ENCODE results near the gene ADAM30. TPM values are rescaled to one million over a fixed set of nuclear protein-coding genes. Genes with fewer than 3 reads are reported as not detected.

Gene ADAM30
- total and polyA plus RNA-seq, 2 experiments from 2014 or later, result not detected

DNA sequence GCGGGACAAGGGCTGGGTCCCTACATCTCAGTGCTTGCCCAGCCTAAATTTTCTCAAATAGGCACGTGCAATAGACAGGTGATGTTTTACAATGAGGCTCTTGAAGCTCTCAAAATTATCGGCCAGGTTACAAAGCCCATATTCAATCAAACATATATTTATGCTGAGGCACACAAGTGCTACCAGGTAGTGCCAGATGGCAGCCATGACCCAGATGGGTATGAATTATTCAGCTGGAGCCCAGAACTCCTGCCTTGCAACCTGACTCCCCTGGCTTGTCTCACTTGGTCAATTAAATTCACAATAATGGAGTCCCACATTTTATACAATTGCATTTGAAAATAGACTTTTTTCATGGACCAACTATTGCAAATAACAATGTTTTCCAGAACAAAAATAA, 12.3 kb upstream of the ADAM30 start:
- DNase-seq (ENCODE audit: low read depth in 1 of 2, low spot score in 1 of 2), result no peak
- no peaks in the 10 kb centered on the region for H3K4me1 ChIP-seq (ENCODE audit: low read depth)
- H3K4me3 ChIP-seq, result no peak overlapping the region
- no peak overlapping the region for H3K27ac ChIP-seq
- H3K36me3 ChIP-seq, result no peaks in the 10 kb centered on the region
- TF ChIP-seq, protein P1, sequence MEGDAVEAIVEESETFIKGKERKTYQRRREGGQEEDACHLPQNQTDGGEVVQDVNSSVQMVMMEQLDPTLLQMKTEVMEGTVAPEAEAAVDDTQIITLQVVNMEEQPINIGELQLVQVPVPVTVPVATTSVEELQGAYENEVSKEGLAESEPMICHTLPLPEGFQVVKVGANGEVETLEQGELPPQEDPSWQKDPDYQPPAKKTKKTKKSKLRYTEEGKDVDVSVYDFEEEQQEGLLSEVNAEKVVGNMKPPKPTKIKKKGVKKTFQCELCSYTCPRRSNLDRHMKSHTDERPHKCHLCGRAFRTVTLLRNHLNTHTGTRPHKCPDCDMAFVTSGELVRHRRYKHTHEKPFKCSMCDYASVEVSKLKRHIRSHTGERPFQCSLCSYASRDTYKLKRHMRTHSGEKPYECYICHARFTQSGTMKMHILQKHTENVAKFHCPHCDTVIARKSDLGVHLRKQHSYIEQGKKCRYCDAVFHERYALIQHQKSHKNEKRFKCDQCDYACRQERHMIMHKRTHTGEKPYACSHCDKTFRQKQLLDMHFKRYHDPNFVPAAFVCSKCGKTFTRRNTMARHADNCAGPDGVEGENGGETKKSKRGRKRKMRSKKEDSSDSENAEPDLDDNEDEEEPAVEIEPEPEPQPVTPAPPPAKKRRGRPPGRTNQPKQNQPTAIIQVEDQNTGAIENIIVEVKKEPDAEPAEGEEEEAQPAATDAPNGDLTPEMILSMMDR (IDR thresholded peaks at IDR 0.05; ENCODE audit: low read depth, low read length), result no peak
- H3K27me3 ChIP-seq, result no peaks in the 10 kb centered on the region
- H3K9me3 ChIP-seq (ENCODE audit: low read depth), result no peaks in the 10 kb centered on the region

DNA sequence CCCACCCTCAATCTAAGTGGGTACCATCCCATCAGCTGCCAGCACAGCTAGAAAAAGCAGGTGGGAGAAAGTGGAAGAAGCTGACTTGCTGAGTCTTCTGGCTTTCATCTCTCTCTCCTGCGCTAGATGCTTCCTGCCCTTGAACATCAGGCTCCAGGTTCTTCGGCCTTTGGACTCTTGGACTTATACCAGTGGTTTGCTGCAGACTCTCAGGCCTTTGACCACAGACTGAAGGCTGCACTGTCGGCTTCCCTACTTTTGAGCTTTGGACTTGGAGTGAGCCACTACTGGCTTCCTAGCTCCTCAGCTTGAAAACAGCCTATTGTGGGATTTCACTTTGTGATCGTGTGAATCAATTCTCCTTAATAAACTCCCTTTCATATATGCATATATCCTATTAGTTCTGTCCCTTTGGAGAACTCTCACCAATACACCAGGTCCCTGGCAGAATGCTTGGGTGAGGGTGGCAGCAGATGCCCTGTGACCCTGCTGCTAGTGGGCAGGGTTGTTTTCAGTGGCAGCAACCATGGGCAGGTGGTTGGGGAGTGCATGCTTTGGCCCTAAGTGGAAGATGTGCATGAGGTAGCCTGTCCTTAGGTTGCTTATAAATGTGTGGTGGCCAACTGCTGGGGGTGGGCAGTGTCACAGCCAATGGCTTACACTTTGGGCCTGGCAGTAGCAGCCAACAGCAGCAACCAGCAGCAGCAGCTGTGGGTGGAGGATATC, 10.8 kb upstream of the ADAM30 start:
- no peak overlapping the region for H3K27ac ChIP-seq
- TF ChIP-seq, protein P1 (IDR thresholded peaks at IDR 0.05; ENCODE audit: low read depth, low read length), result no peak
- H3K36me3 ChIP-seq, result no peaks in the 10 kb centered on the region
- no peaks in the 10 kb centered on the region for H3K27me3 ChIP-seq
- H3K4me3 ChIP-seq, result no peak overlapping the region
- H3K9me3 ChIP-seq (ENCODE audit: low read depth), result no peaks in the 10 kb centered on the region
- no peak for DNase-seq (ENCODE audit: low read depth in 1 of 2, low spot score in 1 of 2)
- no peaks in the 10 kb centered on the region for H3K4me1 ChIP-seq (ENCODE audit: low read depth)

DNA sequence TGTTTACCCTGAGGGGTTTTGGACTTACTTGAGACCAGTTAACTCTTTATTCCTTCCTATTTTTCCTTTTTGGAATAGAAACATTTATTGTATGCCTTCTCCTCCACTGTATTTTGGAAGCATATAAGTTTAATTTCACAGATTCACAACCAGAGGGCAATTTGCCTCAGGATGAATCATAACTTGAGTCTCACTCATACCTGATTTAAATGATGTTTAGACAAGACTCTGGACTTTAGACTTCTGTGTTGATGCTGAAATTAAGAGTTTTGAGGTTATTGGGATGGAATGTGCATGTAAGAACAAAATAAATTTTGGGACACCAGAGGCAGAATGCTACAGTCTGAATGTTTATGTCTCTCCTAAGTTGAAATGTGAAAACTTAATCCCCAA, 7.1 kb upstream of the ADAM30 start:
- H3K4me3 ChIP-seq, result no peak overlapping the region
- TF ChIP-seq, protein P1 (IDR thresholded peaks at IDR 0.05; ENCODE audit: low read depth, low read length), result no peak
- no peak for DNase-seq (ENCODE audit: low read depth in 1 of 2, low spot score in 1 of 2)
- H3K27me3 ChIP-seq, result no peaks in the 10 kb centered on the region
- no peaks in the 10 kb centered on the region for H3K36me3 ChIP-seq
- no peak overlapping the region for H3K27ac ChIP-seq
- H3K4me1 ChIP-seq (ENCODE audit: low read depth), result no peaks in the 10 kb centered on the region
- H3K9me3 ChIP-seq (ENCODE audit: low read depth), result no peaks in the 10 kb centered on the region

DNA sequence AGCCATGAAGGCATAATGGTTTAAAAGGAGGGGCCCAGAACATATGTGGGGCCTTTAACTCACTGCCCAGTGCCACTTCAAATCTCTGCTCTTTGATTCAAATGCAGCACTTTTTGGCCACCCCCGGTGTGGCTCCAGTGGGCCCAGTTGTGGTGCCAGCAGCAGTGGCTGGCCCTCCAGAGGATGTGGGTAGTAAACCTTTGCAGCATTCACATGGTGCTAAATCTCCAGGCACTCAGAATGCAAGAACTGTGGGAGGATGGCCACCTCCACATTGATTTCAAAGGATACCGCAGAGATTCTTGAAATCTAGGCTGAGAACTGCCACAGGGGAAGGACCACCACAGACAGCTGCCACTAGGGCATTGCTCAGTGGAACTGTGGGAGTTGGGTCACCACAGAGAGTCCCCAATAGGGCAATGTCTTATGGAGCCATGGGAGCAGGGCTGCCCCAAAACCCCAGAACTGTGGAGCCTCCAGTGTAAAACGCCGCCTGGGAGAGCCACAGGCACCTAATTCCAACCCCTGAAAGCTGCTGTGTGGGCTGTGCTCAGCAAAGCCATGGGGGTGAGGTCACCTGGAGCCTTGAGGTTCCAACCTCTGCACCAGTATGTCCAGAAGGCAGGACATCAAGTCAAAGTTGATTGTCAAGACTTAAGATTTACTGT, 6.6 kb upstream of the ADAM30 start:
- no peaks in the 10 kb centered on the region for H3K36me3 ChIP-seq
- TF ChIP-seq, protein P1 (IDR thresholded peaks at IDR 0.05; ENCODE audit: low read depth, low read length), result no peak
- H3K4me3 ChIP-seq, result no peak overlapping the region
- H3K9me3 ChIP-seq (ENCODE audit: low read depth), result no peaks in the 10 kb centered on the region
- H3K4me1 ChIP-seq (ENCODE audit: low read depth), result no peaks in the 10 kb centered on the region
- no peaks in the 10 kb centered on the region for H3K27me3 ChIP-seq
- no peak for DNase-seq (ENCODE audit: low read depth in 1 of 2, low spot score in 1 of 2)
- no peak overlapping the region for H3K27ac ChIP-seq

DNA sequence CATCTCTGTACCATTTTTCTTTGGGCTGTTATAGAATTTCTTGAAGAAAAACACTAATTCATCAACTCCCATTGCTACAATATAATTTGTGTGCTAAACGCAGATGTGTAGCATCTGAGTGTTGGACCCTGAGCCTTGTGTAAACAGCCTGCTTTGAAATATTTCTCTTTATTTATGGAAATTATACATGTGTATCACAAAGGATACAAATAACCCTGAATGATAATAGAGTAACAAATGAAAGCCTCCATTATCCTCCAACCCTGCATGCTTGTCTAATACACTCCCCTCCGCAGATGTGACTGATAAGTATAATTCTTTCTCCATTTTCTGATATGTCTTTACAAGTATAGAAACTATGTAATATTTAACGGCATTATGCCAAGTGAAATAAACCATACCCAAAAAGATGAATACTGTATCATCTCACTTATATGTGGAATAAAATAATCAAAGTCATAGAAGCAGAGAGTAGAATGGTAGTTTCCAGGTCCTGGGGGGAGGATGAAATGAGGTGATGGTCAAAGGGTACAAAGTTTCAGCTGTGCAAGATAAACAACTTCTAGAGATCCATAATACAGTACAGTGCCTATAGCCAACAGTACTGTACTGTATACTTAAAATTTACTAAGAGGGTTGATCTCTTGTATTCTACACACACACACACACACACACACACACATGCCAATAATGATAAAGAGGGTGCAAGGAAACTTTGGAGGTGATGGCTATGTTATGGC, 2.8 kb upstream of the ADAM30 start:
- no peaks in the 10 kb centered on the region for H3K36me3 ChIP-seq

More for the DNA sequence above, 2.8 kb upstream of the ADAM30 start:
- H3K27me3 ChIP-seq, result peaks cover 3% of the 10 kb centered on the region
- H3K4me1 ChIP-seq (ENCODE audit: low read depth), result no peaks in the 10 kb centered on the region
- no peak overlapping the region for H3K27ac ChIP-seq
- TF ChIP-seq, protein P1 (IDR thresholded peaks at IDR 0.05; ENCODE audit: low read depth, low read length), result no peak
- no peak for DNase-seq (ENCODE audit: low read depth in 1 of 2, low spot score in 1 of 2)
- no peak overlapping the region for H3K4me3 ChIP-seq
- no peaks in the 10 kb centered on the region for H3K9me3 ChIP-seq (ENCODE audit: low read depth)
